Uterus (tissue), 4 donors: ENCODE data around the gene LYSMD1. TPM values are rescaled to one million over a fixed set of nuclear protein-coding genes. Genes with fewer than 3 reads are reported as not detected.
"Not testable (repeated sequence)": the region's sequence is repeated elsewhere in the genome, so short reads cannot be mapped to it uniquely, and the experiment has no call there.

ENCODE experiments used
- DNase-seq, 2 donors: peaks; one replicate each; pipeline ENCODE4 v3.0.0-alpha.2; 2019 to 2020
- H3K27ac ChIP-seq, 2 donors: fragments of 200-600 bp; sonication (generic); 1 replicate in 1 of 2; 2 replicates in 1 of 2; pipeline ENCODE4 v1.5.1; 2016 to 2018
- H3K27me3 ChIP-seq, 2 donors: fragments of 200-600 bp; sonication (generic); one replicate each; pipeline ENCODE4 v1.5.1; 2018 to 2019; ENCODE audit warnings: control low read depth in 1 of 2
- H3K36me3 ChIP-seq, 2 donors: fragments of 200-600 bp; sonication (generic); one replicate each; pipeline ENCODE4 v1.5.1; 2019; ENCODE audit warnings: control low read depth in 1 of 2
- H3K4me1 ChIP-seq, 2 donors: fragments of 200-600 bp; sonication (generic); one replicate each; pipeline ENCODE4 v1.5.1; 2018 to 2019; ENCODE audit warnings: control low read depth in 1 of 2
- H3K4me3 ChIP-seq, 2 donors: fragments of 200-600 bp; sonication (generic); 1 replicate in 1 of 2; 2 replicates in 1 of 2; pipeline ENCODE4 v1.5.1; 2018 to 2019; ENCODE audit warnings: mild to moderate bottlenecking in 1 of 2
- H3K9me3 ChIP-seq, 2 donors: fragments of 200-600 bp; sonication (generic); one replicate each; pipeline ENCODE4 v1.5.1; 2019; ENCODE audit warnings: control low read depth in 1 of 2
- CTCF ChIP-seq, 4 experiments: fragments of 200-600 bp in 2 of 4; fragments of 450-650 bp in 2 of 4; sonication (generic) in 2 of 4; IDR thresholded peaks; one replicate each; pipeline ENCODE4 v1.5.1; 2016 to 2019; ENCODE audit warnings: antibody characterized with exemption in 4 of 4, mild to moderate bottlenecking in 2 of 4, moderate library complexity in 1 of 4
- POLR2A ChIP-seq, 2 donors: fragments of 450-650 bp; IDR thresholded peaks; one replicate each; pipeline ENCODE4 v1.6.1; 2016; ENCODE audit warnings: antibody characterized with exemption in 2 of 2, mild to moderate bottlenecking in 1 of 2, moderate library complexity in 1 of 2
- intact Hi-C: fragments of 100-400 bp; cut with DNase I; formaldehyde crosslinking; loops from one replicate; pipeline ENCODE4 v1.15.1; 2023; ENCODE audit warnings: low total_unique reads
- total RNA-seq, 4 donors: library from RNA; depleted of rRNA in 3 of 4; stranded (reverse); fragments of >200 nt in 3 of 4; gene quantifications; one replicate each; pipeline versions ENCODE4 v1.1.0 to v1.2.4, GENCODE V29; 2014 to 2023
- donor health status: DM: yes; HTN: yes; CAD: no.

Gene LYSMD1
- total RNA-seq, 4 donors from 2014 or later: 6.4 to 32.9 (median 11.1) TPM

GRCh38 chr1:151193856-151194255, 28.2 kb upstream of the LYSMD1 start:
- no peak for DNase-seq
- Histone ChIP-seq H3K27ac (no peak overlapping the region), H3K9me3 (no peaks in the 10 kb centered on the region), H3K4me1 (peaks cover 0 to 3% of the 10 kb centered on the region in 2 donors), H3K36me3 (no peaks in the 10 kb centered on the region), H3K27me3 (no peaks in the 10 kb centered on the region), H3K4me3 (no peak overlapping the region)
- intact Hi-C loops: loop anchor here (5.0 to 10.0 kb wide), 2 partner anchors 61 to 148 kb away; partner anchors contain the start of gene PSMD4
- TF ChIP-seq CTCF (IDR thresholded peaks at IDR 0.05) (no peak), POLR2A (IDR thresholded peaks at IDR 0.05) (no peak)

GRCh38 chr1:151193304-151193703, 27.6 kb upstream of the LYSMD1 start:
- H3K27me3 ChIP-seq: no peaks in the 10 kb centered on the region
- TF ChIP-seq CTCF (IDR thresholded peaks at IDR 0.05) (no peak), POLR2A (IDR thresholded peaks at IDR 0.05) (no peak)
- H3K27ac ChIP-seq: no peak overlapping the region
- H3K4me3 ChIP-seq: no peak overlapping the region
- no peak for DNase-seq
- H3K9me3 ChIP-seq: no peaks in the 10 kb centered on the region
- intact Hi-C loops: loop anchor here (5.0 to 10.0 kb wide), 2 partner anchors 61 to 149 kb away; partner anchors contain the start of gene PSMD4
- no peaks in the 10 kb centered on the region for H3K36me3 ChIP-seq
- H3K4me1 ChIP-seq: peaks cover under 1 to 9% of the 10 kb centered on the region in 2 donors

GRCh38 chr1:151192047-151192446, 26.3 kb upstream of the LYSMD1 start:
- intact Hi-C loops: loop anchor here (5.0 to 10.0 kb wide), 2 partner anchors 63 to 150 kb away; partner anchors contain the start of gene PSMD4
- peaks cover 6 to 12% of the 10 kb centered on the region in 2 donors for H3K4me1 ChIP-seq
- H3K36me3 ChIP-seq: no peaks in the 10 kb centered on the region
- H3K27ac ChIP-seq: no peak overlapping the region
- DNase-seq: no peak
- TF ChIP-seq POLR2A (IDR thresholded peaks at IDR 0.05) (no peak), CTCF (IDR thresholded peaks at IDR 0.05) (no peak)
- no peaks in the 10 kb centered on the region for H3K9me3 ChIP-seq
- no peak overlapping the region for H3K4me3 ChIP-seq
- no peaks in the 10 kb centered on the region for H3K27me3 ChIP-seq

GRCh38 chr1:151189637-151190445, 24.1 kb upstream of the LYSMD1 start, which contains the start of gene VPS72:
Gene VPS72 (minus strand): TSS chr1:151190197. CDS start chr1:151190121, 76 bp downstream.
- Histone ChIP-seq H3K36me3 (no peaks in the 10 kb centered on the region), H3K4me3 (peak within 1 kb of the TSS; percentile 80 to 89), H3K27ac (peak within 1 kb of the TSS; percentile 82 to 88), H3K4me1 (peaks cover 6 to 12% of the 10 kb centered on the region in 2 donors), H3K9me3 (no peaks in the 10 kb centered on the region), H3K27me3 (no peaks in the 10 kb centered on the region)
- intact Hi-C loops: loop anchor here (5.0 to 10.0 kb wide), 2 partner anchors 65 to 152 kb away; partner anchors contain the start of gene PSMD4
- TF ChIP-seq POLR2A (IDR thresholded peaks at IDR 0.05) (peak; percentile 48 to 58), CTCF (IDR thresholded peaks at IDR 0.05) (peak in 3 of 4 experiments; percentile 39 to 63 (median 44))
- DNase-seq: peak; percentile 82

GRCh38 chr1:151188667-151189066, 23.0 kb upstream of the LYSMD1 start:
- DNase-seq, intact Hi-C loops, H3K27me3 ChIP-seq, H3K9me3 ChIP-seq, H3K36me3 ChIP-seq: not testable (repeated sequence)
- peak overlapping the region in 1 of 2 donors; percentile 82 for H3K27ac ChIP-seq
- peaks cover 6 to 12% of the 10 kb centered on the region in 2 donors for H3K4me1 ChIP-seq
- H3K4me3 ChIP-seq: peak overlapping the region in 1 of 2 donors; percentile 80
